Activated naive CD8-positive, alpha-beta T cell treated with anti-CD3 and anti-CD28 coated beads, Interleukin-2, amount 10 ng/mL, durations not matched to agents 7 days and 5 days (primary cell): ENCODE results near the gene DNAAF6. TPM values are rescaled to one million over a fixed set of nuclear protein-coding genes. Genes with fewer than 3 reads are reported as not detected.
"Not testable (repeated sequence)": the region's sequence is repeated elsewhere in the genome, so short reads cannot be mapped to it uniquely, and the experiment has no call there.

Experiments
- ATAC-seq: fragments of 150-1000 bp; cut with Tn5 transposase; one replicate; pipeline ENCODE4 v1.10.0; 2021; ENCODE audit warnings: low read depth, moderate library complexity
- POLR2A ChIA-PET: fragments of 350-600 bp; sonication (Branson Sonifier 250); formaldehyde crosslinking; loops from one replicate; lab custom pipeline; 2021; ENCODE audit warnings: antibody characterized with exemption; lab: Charles Lee
- DNase-seq: peaks from one replicate; pipeline ENCODE4 v3.0.0; 2021
- H3K27ac Mint-ChIP-seq: one replicate; pipeline ENCODE4 v1.8.0; 2022; ENCODE audit warnings: mild to moderate bottlenecking, mixed read lengths
- H3K27me3 Mint-ChIP-seq: one replicate; pipeline ENCODE4 v1.8.0; 2022; ENCODE audit warnings: mild to moderate bottlenecking, moderate library complexity, mixed read lengths
- H3K36me3 Mint-ChIP-seq: one replicate; pipeline ENCODE4 v1.8.0; 2021; ENCODE audit warnings: mild to moderate bottlenecking, mixed read lengths
- H3K4me1 Mint-ChIP-seq: one replicate; pipeline ENCODE4 v1.8.0; 2021; ENCODE audit warnings: mixed read lengths
- H3K4me3 Mint-ChIP-seq: one replicate; pipeline ENCODE4 v1.8.0; 2022; ENCODE audit warnings: mild to moderate bottlenecking, moderate library complexity, mixed read lengths
- H3K9me3 Mint-ChIP-seq: one replicate; pipeline ENCODE4 v1.8.0; 2021; ENCODE audit warnings: mixed read lengths
- total RNA-seq, 2 experiments: library from RNA; stranded (reverse); gene quantifications; one replicate each; pipeline ENCODE4 v1.2.3, GENCODE V29; 2021

Gene DNAAF6
- not detected for total RNA-seq

- peaks cover 5% of the 10 kb centered on the region for H3K4me1 Mint-ChIP-seq
- POLR2A ChIA-PET = interaction anchor here (0.9 kb wide), 1 partner anchor 88 kb away, joined by 3 read pairs; the partner anchor contains the start of gene RBM41
- peaks cover 3% of the 10 kb centered on the region for H3K27me3 Mint-ChIP-seq
- H3K9me3 Mint-ChIP-seq = no peaks in the 10 kb centered on the region
- H3K36me3 Mint-ChIP-seq = no peaks in the 10 kb centered on the region
- peak within 1 kb of the TSS; percentile 87 for H3K4me3 Mint-ChIP-seq
- peak; percentile 89 for ATAC-seq
- peak; percentile 59 for DNase-seq
- H3K27ac Mint-ChIP-seq = peak within 1 kb of the TSS; percentile 70
These were observed at the start of gene DNAAF6, which contains the start of gene NUP62CL for GRCh38 chrX:107205770-107206696. Gene DNAAF6, plus strand, starts transcription at chrX:107206611. Its CDS starts 6,265 bp downstream, at chrX:107212876. Gene NUP62CL, minus strand, starts transcription at chrX:107206433. Its CDS starts 31,287 bp downstream, at chrX:107175146.

- ATAC-seq, POLR2A ChIA-PET, H3K4me3 Mint-ChIP-seq, H3K36me3 Mint-ChIP-seq, H3K27me3 Mint-ChIP-seq, H3K4me1 Mint-ChIP-seq, H3K9me3 Mint-ChIP-seq, H3K27ac Mint-ChIP-seq, DNase-seq: not testable (repeated sequence)
These were observed 48.8 kb upstream of the DNAAF6 start for GRCh38 chrX:107157618-107158017.

- DNase-seq (no peak), ATAC-seq (no peak)
- H3K9me3 Mint-ChIP-seq = no peaks in the 10 kb centered on the region
- H3K27me3 Mint-ChIP-seq = no peaks in the 10 kb centered on the region
- no peak overlapping the region for H3K27ac Mint-ChIP-seq
- H3K4me1 Mint-ChIP-seq = no peaks in the 10 kb centered on the region
- H3K36me3 Mint-ChIP-seq = peaks cover 3% of the 10 kb centered on the region
- no peak overlapping the region for H3K4me3 Mint-ChIP-seq
- POLR2A ChIA-PET = no interaction called here
These were observed 39.1 kb upstream of the DNAAF6 start for GRCh38 chrX:107167163-107167921.

GRCh38 chrX:107168257-107168656 lies 38.2 kb upstream of the DNAAF6 start:
- DNase-seq = no peak
- Mint-ChIP-seq H3K27ac (no peak overlapping the region), H3K4me3 (no peak overlapping the region), H3K36me3 (peaks cover 3% of the 10 kb centered on the region), H3K4me1 (no peaks in the 10 kb centered on the region), H3K9me3 (no peaks in the 10 kb centered on the region), H3K27me3 (no peaks in the 10 kb centered on the region)
- POLR2A ChIA-PET = no interaction called here
- no peak for ATAC-seq

- ATAC-seq (no peak), DNase-seq (no peak)
- Mint-ChIP-seq H3K36me3 (peaks cover 3% of the 10 kb centered on the region), H3K4me3 (no peak overlapping the region), H3K27me3 (no peaks in the 10 kb centered on the region), H3K27ac (no peak overlapping the region), H3K4me1 (no peaks in the 10 kb centered on the region), H3K9me3 (no peaks in the 10 kb centered on the region)
- POLR2A ChIA-PET = no interaction called here
These were observed 37.7 kb upstream of the DNAAF6 start for GRCh38 chrX:107168712-107169111.

GRCh38 chrX:107171369-107172102 lies 34.9 kb upstream of the DNAAF6 start:
- Mint-ChIP-seq H3K4me1 (no peaks in the 10 kb centered on the region), H3K27me3 (no peaks in the 10 kb centered on the region), H3K9me3 (no peaks in the 10 kb centered on the region), H3K4me3 (no peak overlapping the region), H3K36me3 (peaks cover 1% of the 10 kb centered on the region), H3K27ac (no peak overlapping the region)
- ATAC-seq = no peak
- POLR2A ChIA-PET = no interaction called here
- no peak for DNase-seq

GRCh38 chrX:107197319-107197718 lies 9.1 kb upstream of the DNAAF6 start:
- no peak for ATAC-seq
- Mint-ChIP-seq H3K4me3 (no peak overlapping the region), H3K36me3 (no peaks in the 10 kb centered on the region), H3K27ac (no peak overlapping the region), H3K27me3 (no peaks in the 10 kb centered on the region), H3K4me1 (no peaks in the 10 kb centered on the region), H3K9me3 (no peaks in the 10 kb centered on the region)
- DNase-seq = no peak
- POLR2A ChIA-PET = no interaction called here

GRCh38 chrX:107198074-107198473 lies 8.3 kb upstream of the DNAAF6 start:
- H3K4me3 Mint-ChIP-seq, ATAC-seq, DNase-seq, H3K27me3 Mint-ChIP-seq, H3K4me1 Mint-ChIP-seq, H3K27ac Mint-ChIP-seq, H3K9me3 Mint-ChIP-seq, H3K36me3 Mint-ChIP-seq, POLR2A ChIA-PET: not testable (repeated sequence)

GRCh38 chrX:107199491-107199890 lies 6.9 kb upstream of the DNAAF6 start:
- H3K27me3 Mint-ChIP-seq = no peaks in the 10 kb centered on the region
- no peaks in the 10 kb centered on the region for H3K36me3 Mint-ChIP-seq
- POLR2A ChIA-PET = no interaction called here
- no peaks in the 10 kb centered on the region for H3K4me1 Mint-ChIP-seq
- ATAC-seq (no peak), DNase-seq (no peak)
- no peak overlapping the region for H3K27ac Mint-ChIP-seq
- no peaks in the 10 kb centered on the region for H3K9me3 Mint-ChIP-seq
- no peak overlapping the region for H3K4me3 Mint-ChIP-seq

- no peaks in the 10 kb centered on the region for H3K36me3 Mint-ChIP-seq
- H3K4me1 Mint-ChIP-seq = peaks cover 5% of the 10 kb centered on the region
- no peak for DNase-seq
- POLR2A ChIA-PET = no interaction called here
- ATAC-seq = no peak
- no peak overlapping the region for H3K4me3 Mint-ChIP-seq
- no peaks in the 10 kb centered on the region for H3K27me3 Mint-ChIP-seq
- no peak overlapping the region for H3K27ac Mint-ChIP-seq
- H3K9me3 Mint-ChIP-seq = no peaks in the 10 kb centered on the region
These were observed 2.3 kb upstream of the DNAAF6 start for GRCh38 chrX:107204068-107204605.

GRCh38 chrX:107206697-107207065 lies 270 bp downstream of the DNAAF6 start:
- ATAC-seq (no peak), DNase-seq (no peak)
- Mint-ChIP-seq H3K4me1 (peaks cover 5% of the 10 kb centered on the region), H3K9me3 (no peaks in the 10 kb centered on the region), H3K36me3 (no peaks in the 10 kb centered on the region), H3K4me3 (peak overlapping the region; percentile 87), H3K27ac (no peak overlapping the region), H3K27me3 (peaks cover 3% of the 10 kb centered on the region)
- POLR2A ChIA-PET = interaction anchor here (0.9 kb wide), 1 partner anchor 88 kb away, joined by 3 read pairs; the partner anchor contains the start of gene RBM41

GRCh38 chrX:107207089-107207488 lies 678 bp downstream of the DNAAF6 start:
- H3K27ac Mint-ChIP-seq = no peak overlapping the region
- DNase-seq (no peak), ATAC-seq (no peak)
- H3K4me3 Mint-ChIP-seq = no peak overlapping the region
- peaks cover 5% of the 10 kb centered on the region for H3K4me1 Mint-ChIP-seq
- H3K36me3 Mint-ChIP-seq = no peaks in the 10 kb centered on the region
- H3K9me3 Mint-ChIP-seq = no peaks in the 10 kb centered on the region
- peaks cover 3% of the 10 kb centered on the region for H3K27me3 Mint-ChIP-seq
- POLR2A ChIA-PET = no interaction called here

- Mint-ChIP-seq H3K27ac (no peak overlapping the region), H3K27me3 (peaks cover 3% of the 10 kb centered on the region), H3K4me1 (peaks cover 5% of the 10 kb centered on the region), H3K9me3 (no peaks in the 10 kb centered on the region), H3K36me3 (no peaks in the 10 kb centered on the region), H3K4me3 (no peak overlapping the region)
- POLR2A ChIA-PET = no interaction called here
- no peak for ATAC-seq
- DNase-seq = no peak
These were observed 1.5 kb downstream of the DNAAF6 start for GRCh38 chrX:107207943-107208342.
